SU-DHL-6 (cell line): ENCODE results near the gene PPP3CA.

Experiments
- EZH2phosphoT487 ChIP-seq: fragments of 200-600 bp; sonication (generic), shearing (Covaris generic); conservative IDR thresholded peaks from 2 replicates; pipeline ENCODE4 v1.6.1; 2018; ENCODE audit warnings: mild to moderate bottlenecking, antibody characterized with exemption, low read length, moderate library complexity, mixed read lengths
- TF ChIP-seq, protein P1 (sequence below): fragments of 200-600 bp; sonication (generic); IDR thresholded peaks from one replicate; pipeline ENCODE4 v1.5.1; 2017; ENCODE audit warnings: antibody characterized with exemption, mild to moderate bottlenecking, low read length, moderate library complexity; ENCODE audit not compliant: insufficient read depth, poor library complexity, severe bottlenecking

- TF ChIP-seq, protein P1, sequence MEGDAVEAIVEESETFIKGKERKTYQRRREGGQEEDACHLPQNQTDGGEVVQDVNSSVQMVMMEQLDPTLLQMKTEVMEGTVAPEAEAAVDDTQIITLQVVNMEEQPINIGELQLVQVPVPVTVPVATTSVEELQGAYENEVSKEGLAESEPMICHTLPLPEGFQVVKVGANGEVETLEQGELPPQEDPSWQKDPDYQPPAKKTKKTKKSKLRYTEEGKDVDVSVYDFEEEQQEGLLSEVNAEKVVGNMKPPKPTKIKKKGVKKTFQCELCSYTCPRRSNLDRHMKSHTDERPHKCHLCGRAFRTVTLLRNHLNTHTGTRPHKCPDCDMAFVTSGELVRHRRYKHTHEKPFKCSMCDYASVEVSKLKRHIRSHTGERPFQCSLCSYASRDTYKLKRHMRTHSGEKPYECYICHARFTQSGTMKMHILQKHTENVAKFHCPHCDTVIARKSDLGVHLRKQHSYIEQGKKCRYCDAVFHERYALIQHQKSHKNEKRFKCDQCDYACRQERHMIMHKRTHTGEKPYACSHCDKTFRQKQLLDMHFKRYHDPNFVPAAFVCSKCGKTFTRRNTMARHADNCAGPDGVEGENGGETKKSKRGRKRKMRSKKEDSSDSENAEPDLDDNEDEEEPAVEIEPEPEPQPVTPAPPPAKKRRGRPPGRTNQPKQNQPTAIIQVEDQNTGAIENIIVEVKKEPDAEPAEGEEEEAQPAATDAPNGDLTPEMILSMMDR: no peak
- TF ChIP-seq EZH2phosphoT487: no peak
Measured at GRCh38 chr4:101064541-101065180, 282.7 kb downstream of the PPP3CA start.
